ENCODE results near the gene TIGD3.

- TF ChIP-seq EZH2 (IDR thresholded peaks at IDR 0.05; ENCODE audit: borderline replicate concordance, low read length), result no peak
- TF ChIP-seq CTCF (IDR thresholded peaks at IDR 0.05; ENCODE audit: low read length), result no peak
Observed at GRCh38 chr11:65404638-65405339, 50.2 kb downstream of the TIGD3 start.
